AML-193 (cell line): Measurements from ENCODE around the gene LAYN.
A peak's percentile ranks its signal among the peaks of the same experiment; 100 is the strongest.

Source experiments
- DNase-seq, 2 experiments: peaks; one replicate each; lab custom pipeline; 2025; lab: John Stamatoyannopoulos, UW

The LAYN gene

GRCh38 chr11:111540114-111540936 is at the start of gene LAYN:
Gene LAYN, plus strand, starts transcription at chr11:111540720. Its CDS starts 124 bp downstream, at chr11:111540844.
- DNase-seq, result no peak

DNA sequence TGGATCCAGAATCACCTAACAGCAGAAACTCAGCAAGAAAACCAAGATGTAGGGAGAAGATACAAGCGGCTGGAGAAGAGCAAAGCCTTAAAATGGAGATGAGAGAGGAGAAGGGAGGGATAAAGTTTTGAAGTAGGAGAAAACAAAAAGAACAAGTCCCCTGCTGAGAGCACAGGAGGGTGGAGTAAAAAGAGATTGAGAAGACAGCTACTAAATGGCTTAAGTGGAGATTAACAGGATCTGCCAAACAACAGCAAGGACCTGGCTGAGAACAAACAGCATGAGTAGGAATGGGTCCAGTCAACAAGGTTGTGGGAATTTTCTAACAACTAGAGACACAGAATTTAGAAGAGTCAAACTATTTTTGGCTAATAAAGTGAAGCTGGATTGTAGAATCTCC is 46.5 kb upstream of the LAYN start:
- no peak for DNase-seq

DNA sequence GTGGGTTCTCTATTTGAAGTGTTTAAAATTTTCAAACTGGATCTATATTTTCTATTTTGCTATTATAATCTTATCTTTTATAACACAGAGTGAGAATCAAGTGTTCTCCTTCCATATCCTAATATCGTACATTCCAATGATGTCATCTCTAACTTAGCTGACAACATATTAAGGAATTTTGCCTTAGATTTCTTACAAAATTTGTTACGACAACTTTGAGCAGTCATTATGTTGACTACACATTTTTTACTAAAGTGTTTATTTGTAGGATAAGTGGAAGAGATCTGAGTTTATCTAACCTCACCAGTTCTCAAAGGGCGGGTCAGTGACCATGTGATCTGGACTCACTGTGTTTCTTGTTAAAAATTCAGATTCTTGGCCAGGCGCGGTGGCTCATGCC is 41.0 kb upstream of the LAYN start:
- DNase-seq, result no peak

- no peak for DNase-seq
These were observed 40.0 kb upstream of the LAYN start for GRCh38 chr11:111500481-111500880.

DNA sequence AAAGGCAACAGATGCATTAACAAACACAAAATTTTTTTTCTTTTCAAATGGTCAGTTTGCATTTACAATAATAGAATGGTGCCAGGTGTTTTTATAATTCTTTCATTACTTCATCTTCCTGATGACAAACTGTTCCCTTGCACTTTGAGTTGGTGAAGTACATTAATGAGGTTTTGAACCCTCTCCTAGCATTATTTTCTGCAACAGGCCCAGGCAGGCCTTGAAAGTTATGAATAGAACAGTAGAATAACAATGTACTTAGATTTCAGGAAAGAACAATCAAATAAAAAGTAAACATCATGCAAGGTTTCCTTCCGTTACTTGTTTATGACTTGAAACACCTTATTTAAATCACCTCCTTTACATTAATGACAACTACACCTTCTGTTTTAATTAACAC is 37.9 kb upstream of the LAYN start:
- DNase-seq, result no peak

- DNase-seq, result no peak
These were observed 30.2 kb upstream of the LAYN start for GRCh38 chr11:111510311-111510710.

DNA sequence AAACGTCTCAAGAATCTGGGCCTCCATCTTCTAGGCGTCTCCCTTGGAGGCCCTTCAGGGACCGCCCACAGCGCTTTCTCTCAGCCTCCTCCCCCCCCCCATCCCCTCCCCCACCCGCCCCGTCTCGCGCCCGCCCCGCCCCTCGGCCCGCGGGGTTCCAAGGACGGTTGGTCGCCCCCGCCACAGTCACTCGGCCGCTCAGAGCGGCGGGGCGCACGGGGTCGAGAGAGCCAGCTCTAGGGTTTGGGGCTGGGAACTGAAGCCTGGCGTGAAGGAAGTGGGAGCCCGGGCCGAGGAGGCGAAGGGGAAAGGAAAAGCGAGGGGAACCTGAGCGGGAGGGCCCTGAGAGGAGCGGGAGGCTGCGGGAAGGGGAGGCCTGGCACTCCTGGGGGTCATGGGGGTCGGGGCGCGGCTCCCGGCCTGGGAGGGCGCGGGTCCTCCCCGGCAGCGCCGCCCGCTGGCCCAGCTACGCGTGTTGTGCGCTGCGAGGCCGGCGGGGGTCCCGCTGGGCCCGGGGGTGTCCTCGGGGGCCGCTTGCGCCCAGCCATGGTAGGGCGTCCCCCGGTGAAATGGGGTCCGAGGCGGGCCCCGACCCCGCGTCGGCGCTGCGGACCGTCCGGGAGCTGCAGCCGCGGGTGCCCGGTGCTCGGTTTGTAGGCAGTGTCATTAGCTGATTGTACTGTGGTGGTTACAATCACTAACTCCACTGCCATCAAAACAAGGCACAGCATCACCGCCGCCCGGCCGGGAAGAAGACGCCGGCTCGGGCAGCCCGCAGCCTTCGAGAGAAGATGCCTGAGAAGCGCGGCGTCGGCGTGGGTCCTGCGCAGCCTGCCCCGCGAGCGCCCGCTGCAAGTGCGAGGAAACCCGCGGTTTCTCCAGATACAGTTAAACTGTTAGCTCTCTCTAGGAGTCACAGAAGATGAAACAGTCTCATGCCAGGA is 28.0 kb upstream of the LAYN start, which contains the start of gene BTG4:
BTG4 (minus strand) TSS at position 91 of the 944 bp plus-strand sequence. CDS start 13,610 bp downstream, outside the sequence.
- no peak for DNase-seq

DNA sequence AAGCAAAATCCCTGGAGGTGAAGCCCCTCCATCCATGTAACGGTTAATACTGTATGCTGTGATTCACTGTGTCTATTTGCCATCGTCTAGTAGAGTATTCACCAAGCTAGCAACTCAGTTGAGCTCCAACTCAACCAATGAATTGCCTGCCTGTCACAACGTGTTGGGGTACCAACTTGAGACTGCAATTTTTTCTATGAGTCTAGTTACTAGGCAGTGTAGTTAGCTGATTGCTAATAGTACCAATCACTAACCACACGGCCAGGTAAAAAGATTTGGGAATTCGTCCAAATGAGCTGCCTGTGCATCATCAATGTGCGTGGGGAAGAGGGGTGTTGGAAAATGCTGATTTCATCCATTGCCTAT is 27.3 kb upstream of the LAYN start:
- DNase-seq, result no peak

GRCh38 chr11:111514216-111515031 is 26.1 kb upstream of the LAYN start, which contains the start of gene HOATZ:
Gene HOATZ, plus strand, starts transcription at chr11:111514778. Its CDS starts 7 bp downstream, at chr11:111514785.
- DNase-seq, result no peak

DNA sequence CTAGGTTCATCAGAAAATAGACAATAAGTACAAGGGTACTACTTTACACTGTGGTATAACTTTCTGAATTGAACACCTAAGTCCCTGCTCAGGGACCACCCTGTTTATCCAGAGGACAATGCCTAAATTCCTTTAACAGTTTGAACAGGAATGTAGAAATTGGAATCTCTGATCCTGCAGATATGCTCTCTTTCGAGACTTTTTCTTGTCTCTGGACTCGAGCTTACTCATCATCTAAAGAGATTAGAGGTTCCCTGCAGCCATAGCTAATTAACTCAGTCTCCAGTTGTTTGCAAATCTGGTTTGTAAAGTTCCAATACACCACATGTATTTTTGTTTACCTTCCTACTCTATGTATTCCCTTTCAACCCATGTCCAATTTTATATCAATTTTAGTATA is 24.9 kb upstream of the LAYN start:
- DNase-seq, result no peak

DNA sequence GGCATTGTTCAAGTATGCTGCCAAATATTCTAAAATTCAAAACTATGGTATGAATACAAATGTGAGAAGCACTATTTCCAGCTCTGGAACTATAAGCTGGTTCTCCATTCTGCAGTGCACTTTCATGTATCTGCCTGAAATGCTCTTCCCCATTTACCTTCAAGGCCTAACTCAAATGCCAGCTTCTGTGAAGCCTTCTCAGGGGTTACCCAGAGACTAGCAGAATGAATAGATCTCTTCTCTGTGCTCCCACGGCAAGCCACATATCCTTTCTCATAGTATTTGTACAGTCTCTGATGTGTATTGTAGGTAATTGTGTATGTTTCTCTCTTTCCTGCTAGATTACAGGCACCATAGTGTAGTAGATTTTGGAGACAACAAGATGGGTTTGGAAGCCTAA is 21.9 kb upstream of the LAYN start:
- DNase-seq, result no peak

- no peak for DNase-seq
These were observed 20.0 kb upstream of the LAYN start for GRCh38 chr11:111520560-111520959.

DNA sequence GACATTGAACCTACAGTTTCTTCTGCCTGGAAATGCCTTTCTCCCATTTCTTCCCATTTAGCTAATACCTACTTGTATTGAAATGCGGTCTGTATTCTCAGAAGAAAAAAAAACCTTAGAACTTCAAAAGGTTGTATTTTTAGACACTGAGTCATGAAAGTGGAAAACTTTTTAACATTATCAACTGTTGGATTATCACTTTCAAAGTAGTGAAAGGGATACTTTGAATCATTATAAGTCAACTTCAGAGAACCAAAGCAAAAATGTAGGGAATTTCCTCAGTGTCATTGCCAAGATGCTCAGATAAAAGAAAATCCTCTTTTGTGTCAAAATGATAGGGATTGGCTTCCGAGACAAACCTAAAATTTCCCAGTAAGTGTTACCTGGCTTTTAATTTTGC is 19.4 kb upstream of the LAYN start:
- no peak for DNase-seq

GRCh38 chr11:111522426-111522825 is 18.1 kb upstream of the LAYN start:
- no peak for DNase-seq

GRCh38 chr11:111523343-111523742 is 17.2 kb upstream of the LAYN start:
- no peak for DNase-seq

- DNase-seq, result peak; percentile 49 to 58
These were observed 16.5 kb upstream of the LAYN start for GRCh38 chr11:111524056-111524455.

- DNase-seq, result no peak
These were observed 15.1 kb upstream of the LAYN start for GRCh38 chr11:111525456-111525855.

DNA sequence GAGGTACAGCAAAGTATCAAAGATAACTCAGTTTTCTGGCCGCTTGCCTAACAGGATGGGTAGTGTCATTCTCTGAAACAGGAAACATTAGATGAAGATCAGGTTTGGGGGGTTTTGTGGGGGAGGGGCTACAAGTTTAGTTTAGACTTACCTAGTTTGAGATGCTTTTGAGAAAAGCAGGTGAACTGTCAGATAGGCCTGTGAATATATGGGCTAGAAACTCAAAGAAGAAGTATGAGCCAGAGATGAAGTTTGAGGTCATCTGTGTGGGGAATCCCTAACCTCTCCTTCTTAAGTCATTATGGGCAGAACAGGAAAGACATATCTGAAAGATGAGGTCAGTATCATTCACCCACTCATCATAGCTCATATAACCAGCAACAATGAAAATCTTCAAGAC is 14.0 kb upstream of the LAYN start:
- no peak for DNase-seq

GRCh38 chr11:111527279-111527678 is 13.2 kb upstream of the LAYN start:
- no peak for DNase-seq

GRCh38 chr11:111528557-111528956 is 12.0 kb upstream of the LAYN start:
- peak in 1 of 2 experiments; percentile 13 for DNase-seq

- no peak for DNase-seq
These were observed 10.4 kb upstream of the LAYN start for GRCh38 chr11:111530091-111530490.

DNA sequence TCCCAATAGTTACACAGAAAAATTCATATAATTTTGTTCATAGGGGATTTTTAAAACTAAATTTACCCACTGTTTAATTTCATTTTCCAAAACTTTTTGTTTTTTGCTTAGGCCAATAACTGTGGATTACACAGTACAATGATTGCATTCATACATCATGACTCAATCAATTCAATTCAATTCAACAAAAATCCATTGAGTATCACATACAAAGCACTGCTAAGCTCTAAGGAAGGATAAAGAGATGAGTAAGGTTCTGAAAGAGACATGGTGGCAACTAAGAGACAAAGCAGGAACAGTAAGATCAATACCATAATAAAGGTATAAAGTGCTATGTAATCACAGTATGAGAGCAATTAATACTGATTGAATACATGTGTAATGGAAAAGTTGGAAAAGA is 9.4 kb upstream of the LAYN start:
- no peak for DNase-seq
